GM19023 (cell line): ENCODE measurements around the gene WHRN.

Experiments used
- ATAC-seq: cut with Tn5 transposase; IDR thresholded peaks from one replicate; pipeline ENCODE4 v1.9.1; 2021; ENCODE audit warnings: mild to moderate bottlenecking, moderate library complexity; ENCODE audit not compliant: unreplicated experiment

The WHRN gene

GRCh38 chr9:114369216-114370130 is 135.8 kb downstream of the WHRN start:
- no peak for ATAC-seq

- ATAC-seq = no peak
Measured at GRCh38 chr9:114367772-114368569, 137.3 kb downstream of the WHRN start.

DNA sequence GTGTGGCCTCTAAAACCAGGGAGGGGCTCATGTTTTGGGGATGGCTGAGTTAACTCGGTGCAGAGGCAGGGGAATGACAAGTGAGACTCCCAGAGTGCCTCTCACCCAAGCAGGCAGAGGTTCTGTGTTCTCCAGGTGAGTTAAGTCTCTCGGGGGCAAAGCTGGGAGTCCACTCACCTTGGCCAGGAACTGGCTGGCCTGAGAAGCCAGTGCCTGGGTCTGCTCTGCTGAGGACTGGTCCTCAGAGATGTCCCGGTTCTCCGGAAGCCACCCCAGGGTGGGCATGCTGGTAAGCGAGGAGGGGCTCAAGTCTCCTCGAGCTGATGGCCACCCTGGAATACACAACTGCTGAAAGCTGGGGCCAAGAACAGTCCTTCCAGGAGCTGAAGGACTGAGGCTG is 137.9 kb downstream of the WHRN start:
- no peak for ATAC-seq

- ATAC-seq = peak; percentile 49
Measured at GRCh38 chr9:114366334-114367128, 138.7 kb downstream of the WHRN start.

DNA sequence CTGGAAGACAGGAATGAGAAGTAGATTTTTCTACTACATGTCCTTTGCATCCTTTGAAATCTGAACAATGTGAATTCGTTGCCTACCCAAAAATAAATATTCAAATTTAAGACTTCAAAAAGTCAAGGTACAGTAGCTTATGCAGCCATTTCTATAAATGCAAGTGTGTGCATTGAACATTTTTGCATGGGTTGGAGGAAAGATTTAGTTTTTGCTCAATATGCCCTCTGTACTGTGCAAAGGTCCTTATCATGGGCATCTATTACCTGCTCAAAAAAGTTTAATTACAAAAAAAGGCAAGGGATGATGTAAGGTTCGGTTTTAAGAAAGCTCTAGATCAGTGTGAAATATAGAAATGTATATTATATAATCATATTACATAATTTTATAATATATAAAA is 140.1 kb downstream of the WHRN start:
- no peak for ATAC-seq

DNA sequence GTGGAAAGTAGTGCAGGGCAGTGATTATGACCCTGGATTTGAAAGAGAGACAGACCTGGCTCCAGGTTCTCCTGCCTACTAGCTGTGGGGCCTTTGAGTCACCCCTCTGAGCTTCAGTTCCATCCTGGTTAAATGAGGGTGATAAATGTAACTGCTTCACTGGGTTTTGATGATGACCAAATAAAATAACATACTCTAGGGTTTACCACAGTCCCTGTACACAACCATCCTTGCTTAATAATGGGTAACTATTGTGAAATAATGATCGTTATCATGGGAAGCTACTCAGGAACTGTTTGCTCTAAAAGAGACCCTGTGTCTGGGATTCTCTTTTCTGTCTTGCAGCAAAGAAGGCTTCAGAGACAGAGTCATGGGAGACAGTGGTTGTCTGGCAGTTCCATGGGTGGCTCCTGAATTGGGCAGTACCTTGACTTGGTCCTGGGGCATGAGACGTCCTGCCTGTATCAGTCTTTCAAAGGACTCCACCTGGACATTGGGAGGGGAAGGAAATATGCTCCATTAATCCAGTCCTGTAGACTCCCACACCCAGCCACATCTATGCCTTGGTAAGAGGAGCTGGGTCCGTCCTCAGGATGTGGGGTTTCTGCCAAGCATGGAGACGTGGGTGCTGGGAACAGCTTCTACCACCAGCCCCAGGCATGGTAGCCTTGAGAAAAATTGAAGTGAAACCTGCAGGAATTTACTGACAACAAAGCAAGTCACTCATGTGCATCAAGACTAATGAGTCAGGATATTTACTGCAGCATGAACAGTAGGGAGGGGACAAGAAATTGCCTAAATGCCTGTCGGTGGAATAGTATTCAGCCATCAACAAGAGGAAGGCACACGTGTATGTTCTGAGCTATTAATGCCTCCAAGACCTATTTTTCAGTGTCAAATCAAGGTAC is 140.9 kb downstream of the WHRN start:
- ATAC-seq = no peak

DNA sequence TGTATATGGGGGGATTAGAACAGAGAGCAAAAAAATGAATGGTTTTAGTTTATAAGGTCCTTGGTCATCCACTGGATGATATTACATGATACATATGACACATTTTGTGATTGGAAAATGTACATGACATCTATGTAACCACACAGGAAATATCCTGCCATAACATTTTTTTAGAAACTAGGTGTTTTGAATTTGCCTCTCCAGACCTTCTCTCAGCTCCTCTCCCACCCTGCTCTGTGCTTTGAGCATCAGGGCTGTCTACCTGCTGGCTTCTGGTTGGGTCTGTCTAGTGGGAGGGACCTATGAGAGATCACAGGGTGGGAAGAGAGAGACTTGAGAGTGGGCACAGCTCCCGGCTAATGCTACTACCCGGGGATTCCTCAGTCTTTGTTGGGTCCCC is 141.8 kb downstream of the WHRN start:
- no peak for ATAC-seq

DNA sequence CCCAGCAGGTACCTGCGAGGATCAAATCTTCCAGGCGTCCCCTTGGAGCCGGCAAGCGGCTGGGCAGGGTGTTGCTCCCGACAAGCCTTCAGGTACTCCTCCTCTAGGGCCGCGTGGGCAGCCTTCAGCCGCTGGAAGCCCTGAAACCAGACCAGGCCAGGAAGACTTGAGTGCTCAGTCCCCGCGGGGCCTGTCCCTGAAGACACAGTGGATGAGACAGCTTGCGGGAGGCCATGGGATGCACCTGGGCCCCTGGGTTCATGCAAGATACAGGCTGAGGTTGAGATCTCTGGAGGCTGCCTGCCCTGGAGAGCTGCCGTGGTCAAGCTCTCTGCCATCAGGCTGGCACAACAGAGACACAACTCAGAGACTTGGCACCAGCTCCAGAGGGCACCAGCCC is 142.9 kb downstream of the WHRN start:
- ATAC-seq = no peak

DNA sequence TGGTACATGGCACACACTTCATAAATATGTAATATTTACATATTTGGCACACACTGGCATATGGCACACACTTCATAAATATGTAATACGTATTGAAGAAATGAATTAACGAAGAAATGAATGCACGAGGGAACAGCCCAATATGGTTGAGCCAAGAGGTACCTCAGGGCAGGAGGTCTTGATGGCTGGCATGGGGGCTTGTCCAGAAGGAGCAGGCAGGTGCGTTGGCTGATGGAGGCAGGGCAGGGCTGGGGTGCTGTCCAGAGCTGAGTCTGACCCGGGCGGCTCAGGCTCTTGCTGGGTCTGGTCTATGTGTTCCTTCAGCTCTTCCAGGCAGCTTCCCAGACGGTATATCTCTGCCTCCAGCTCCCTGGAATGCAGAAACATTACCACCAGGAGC is 143.7 kb downstream of the WHRN start:
- ATAC-seq = no peak

- no peak for ATAC-seq
Measured at GRCh38 chr9:114359801-114360200, 145.5 kb downstream of the WHRN start.

DNA sequence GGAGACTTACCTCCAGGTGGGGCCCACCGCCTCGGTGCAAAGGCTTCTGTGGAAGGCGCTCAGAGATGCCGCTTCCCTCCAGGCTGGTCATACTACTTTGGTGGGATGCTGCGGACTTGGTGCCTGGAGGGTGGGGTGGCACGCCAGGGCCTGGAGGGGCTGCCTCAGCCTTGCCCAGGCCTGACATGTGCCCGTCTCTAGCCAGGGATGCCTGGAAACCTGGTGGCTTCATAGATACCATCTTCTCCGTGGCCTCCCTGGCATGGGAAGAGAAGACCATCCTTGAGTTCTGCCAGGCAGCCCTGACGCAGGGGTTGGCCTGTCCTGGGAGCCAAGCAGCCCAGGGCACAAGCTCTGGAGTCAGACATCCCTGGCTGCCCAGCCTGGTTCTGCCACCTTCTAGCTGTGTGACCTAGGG is 147.4 kb downstream of the WHRN start:
- ATAC-seq = no peak

DNA sequence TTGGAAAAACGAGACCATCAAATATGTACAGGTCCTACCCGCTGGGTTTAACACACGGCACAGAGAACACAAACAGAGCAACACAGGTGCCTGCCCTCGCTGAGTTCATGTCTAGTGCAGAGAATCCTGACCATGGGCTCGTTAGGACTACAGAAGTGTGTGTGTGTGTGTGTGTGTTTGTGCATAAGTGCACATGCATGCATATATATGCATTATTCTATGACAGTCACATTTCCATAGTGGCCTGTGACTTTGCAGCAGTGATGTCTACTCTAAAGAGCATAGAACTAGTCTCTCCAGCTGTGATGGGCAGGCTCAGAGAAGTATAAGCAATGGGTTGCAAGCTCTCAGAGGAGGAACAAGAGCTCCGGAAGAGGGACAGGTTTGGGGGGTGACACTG is 147.9 kb downstream of the WHRN start:
- no peak for ATAC-seq

- ATAC-seq = no peak
Measured at GRCh38 chr9:114356792-114357191, 148.5 kb downstream of the WHRN start.

GRCh38 chr9:114355821-114356220 is 149.5 kb downstream of the WHRN start:
- ATAC-seq = no peak
